ENCODE measurements around the gene PCDHGC5.

Gene PCDHGC5

GRCh38 chr5:141488591-141489561, at the start of gene PCDHGC5:
Gene PCDHGC5 (plus strand): TSS chr5:141489081. CDS start chr5:141489241, 160 bp downstream.
- DNase-seq, result no peak

GRCh38 chr5:141439411-141440141, 49.3 kb upstream of the PCDHGC5 start:
- DNase-seq, result no peak

DNA sequence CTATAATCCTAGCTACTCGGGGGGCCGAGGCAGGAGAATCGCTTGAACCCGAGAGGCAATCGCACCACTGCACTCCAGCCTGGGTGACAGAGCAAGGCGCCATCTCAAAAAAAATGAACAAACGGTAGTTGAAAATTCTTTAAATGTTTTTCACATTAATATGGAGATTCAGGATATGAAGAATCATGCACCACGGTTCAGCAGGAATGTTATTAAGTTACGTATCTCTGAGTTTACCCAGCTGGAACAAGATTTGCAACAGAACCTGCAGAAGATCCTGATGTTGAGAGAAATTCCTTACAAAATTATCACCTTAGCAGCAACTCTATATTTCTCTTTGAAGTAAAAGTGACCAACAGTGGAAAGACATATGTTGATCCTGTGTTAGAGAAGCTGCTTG, 48.5 kb upstream of the PCDHGC5 start:
- no peak for DNase-seq

DNA sequence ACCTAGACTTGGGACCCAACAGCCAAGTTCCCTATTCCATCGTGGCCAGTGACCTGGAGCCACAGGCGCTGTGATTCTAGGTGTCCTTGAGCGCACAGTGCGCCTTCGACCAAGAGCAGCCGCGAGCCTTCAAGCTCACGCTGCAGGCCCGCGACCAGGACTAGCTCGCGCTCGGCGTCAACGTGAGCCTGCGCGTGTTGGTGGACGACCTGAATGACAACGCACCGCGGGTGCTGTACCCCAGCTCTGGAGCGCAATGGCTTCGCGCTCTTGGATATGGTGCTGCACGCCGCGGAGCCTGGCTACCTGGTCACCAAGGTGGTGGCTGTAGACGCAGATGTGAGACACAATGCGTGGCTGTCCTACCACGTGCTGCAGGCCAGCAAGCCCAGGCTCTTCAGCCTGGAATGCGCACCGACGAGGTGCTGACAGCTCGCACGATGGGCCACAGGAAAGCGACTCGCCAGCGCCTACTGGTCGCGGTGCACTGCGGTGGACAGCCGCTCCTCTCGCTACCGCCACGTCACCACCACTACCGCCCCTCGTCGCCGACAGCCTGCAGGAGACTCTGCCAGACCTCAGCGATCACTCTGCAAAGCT, 47.2 kb upstream of the PCDHGC5 start:
- DNase-seq, result no peak

GRCh38 chr5:141465351-141465750, 23.5 kb upstream of the PCDHGC5 start:
- no peak for DNase-seq

DNA sequence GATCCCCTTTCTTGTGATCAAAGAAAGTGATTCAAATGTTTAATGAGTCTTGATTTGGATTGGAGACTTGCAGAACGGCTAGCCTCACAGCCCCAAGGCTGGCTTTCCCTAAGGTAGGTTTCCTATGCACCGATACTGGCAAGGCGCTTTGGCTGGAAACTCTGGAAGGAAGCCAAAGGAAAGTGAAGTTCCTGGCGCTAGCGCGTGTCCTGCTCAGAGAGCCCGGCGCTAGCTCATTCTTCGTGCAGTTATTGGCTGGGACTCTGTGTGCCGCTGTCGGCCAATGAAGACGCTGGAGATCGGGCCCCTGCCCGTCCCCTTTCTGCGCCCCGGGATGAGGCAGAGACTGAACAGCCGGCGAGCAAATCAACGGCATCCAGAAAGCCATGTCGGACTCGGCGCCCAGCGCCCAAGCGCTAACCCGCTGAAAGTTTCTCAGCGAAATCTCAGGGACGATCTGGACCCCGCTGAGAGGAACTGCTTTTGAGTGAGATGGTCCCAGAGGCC, 13.2 kb upstream of the PCDHGC5 start, which contains the start of gene PCDHGC3:
Gene PCDHGC3, plus strand, starts transcription at position 342 of the 507 bp plus-strand sequence. Its CDS starts 151 bp downstream, at position 493.
- DNase-seq, result peak; percentile 87

- DNase-seq, result peak; percentile 34
These were observed 12.6 kb upstream of the PCDHGC5 start for GRCh38 chr5:141476132-141476911.

- no peak for DNase-seq
These were observed 11.8 kb upstream of the PCDHGC5 start for GRCh38 chr5:141477044-141477575.

GRCh38 chr5:141477815-141478214, 11.1 kb upstream of the PCDHGC5 start:
- no peak for DNase-seq

- DNase-seq, result no peak
These were observed 10.4 kb upstream of the PCDHGC5 start for GRCh38 chr5:141478321-141478945.

DNA sequence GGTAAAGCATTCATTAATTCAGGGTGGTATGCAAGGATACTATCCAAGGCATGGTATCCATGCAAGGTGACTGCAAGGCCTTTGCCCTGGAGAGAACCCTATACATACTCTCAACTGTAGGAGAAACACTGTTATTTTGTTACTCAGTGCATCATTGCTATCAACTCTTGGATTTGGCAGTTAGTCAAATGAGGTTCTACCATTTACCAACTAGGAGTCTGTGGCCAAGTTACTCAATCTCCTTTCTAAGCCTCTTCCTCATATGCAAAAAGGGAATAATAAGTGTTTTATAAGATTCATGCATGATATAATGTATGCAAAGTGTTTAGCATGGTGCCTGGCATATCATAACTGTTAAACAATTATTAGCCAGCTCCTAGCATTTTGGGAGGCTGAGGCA, 9.1 kb upstream of the PCDHGC5 start:
- DNase-seq, result no peak

- peak; percentile 2 for DNase-seq
These were observed 5.0 kb upstream of the PCDHGC5 start for GRCh38 chr5:141483902-141484301.

- no peak for DNase-seq
These were observed 4.6 kb upstream of the PCDHGC5 start for GRCh38 chr5:141484310-141484640.

GRCh38 chr5:141484641-141485311, 4.1 kb upstream of the PCDHGC5 start, which contains the start of gene PCDHGC4:
Gene PCDHGC4 (plus strand): TSS chr5:141485030. CDS start chr5:141485174, 144 bp downstream.
- peak; percentile 70 for DNase-seq

- DNase-seq, result no peak
These were observed 3.4 kb upstream of the PCDHGC5 start for GRCh38 chr5:141485321-141486055.

DNA sequence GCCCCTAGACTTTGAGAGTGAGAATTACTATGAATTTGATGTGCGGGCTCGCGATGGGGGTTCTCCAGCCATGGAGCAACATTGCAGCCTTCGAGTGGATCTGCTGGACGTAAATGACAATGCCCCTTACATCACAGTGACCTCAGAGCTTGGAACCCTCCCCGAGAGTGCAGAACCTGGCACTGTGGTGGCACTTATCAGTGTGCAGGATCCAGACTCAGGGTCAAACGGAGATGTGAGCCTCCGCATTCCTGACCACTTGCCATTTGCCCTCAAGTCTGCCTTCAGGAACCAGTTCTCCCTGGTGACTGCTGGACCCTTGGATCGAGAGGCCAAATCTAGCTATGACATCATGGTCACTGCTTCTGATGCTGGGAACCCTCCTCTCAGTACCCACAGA, 2.8 kb upstream of the PCDHGC5 start:
- no peak for DNase-seq

DNA sequence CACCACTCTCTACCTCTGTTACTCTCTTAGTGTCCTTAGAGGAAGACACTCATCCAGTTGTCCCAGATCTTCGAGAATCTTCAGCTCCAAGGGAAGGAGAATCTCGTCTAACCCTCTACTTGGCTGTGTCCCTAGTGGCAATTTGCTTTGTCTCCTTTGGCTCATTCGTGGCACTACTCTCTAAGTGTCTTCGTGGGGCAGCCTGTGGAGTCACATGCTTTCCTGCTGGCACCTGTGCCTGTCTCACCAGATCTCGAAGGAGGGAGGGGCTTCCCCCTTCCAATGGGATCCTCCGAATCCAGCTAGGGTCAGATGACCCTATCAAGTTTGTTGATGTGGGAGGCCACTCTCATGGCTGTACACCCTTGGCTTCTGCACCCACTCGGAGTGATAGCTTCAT, 1.8 kb upstream of the PCDHGC5 start:
- DNase-seq, result no peak

DNA sequence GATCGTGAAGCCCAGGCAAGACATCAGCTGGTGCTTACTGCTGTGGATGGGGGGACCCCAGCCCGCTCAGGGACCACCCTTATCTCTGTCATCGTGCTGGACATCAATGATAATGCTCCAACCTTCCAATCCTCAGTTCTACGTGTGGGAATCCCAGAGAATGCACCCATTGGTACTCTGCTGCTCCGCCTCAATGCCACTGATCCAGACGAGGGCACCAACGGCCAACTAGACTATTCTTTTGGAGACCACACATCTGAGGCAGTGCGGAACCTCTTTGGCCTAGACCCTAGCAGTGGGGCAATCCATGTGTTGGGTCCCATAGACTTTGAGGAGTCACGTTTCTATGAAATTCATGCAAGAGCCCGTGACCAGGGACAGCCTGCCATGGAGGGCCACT, 960 bp downstream of the PCDHGC5 start:
- no peak for DNase-seq

- no peak for DNase-seq
These were observed 1.4 kb downstream of the PCDHGC5 start for GRCh38 chr5:141490271-141490670.

- DNase-seq, result no peak
These were observed 1.9 kb downstream of the PCDHGC5 start for GRCh38 chr5:141490771-141491170.
